HepG2 (cell line): Measurements from ENCODE around the gene MSI2. TPM values are rescaled to one million over a fixed set of nuclear protein-coding genes. Genes with fewer than 3 reads are reported as not detected.
A peak's percentile ranks its signal among the peaks of the same experiment; 100 is the strongest.

ENCODE experiments used
- HIVEP1 ChIP-seq: sonication (generic); formaldehyde crosslinking; IDR thresholded peaks from 2 replicates; pipeline ENCODE4 v1.4.0; 2020; ENCODE audit warnings: mild to moderate bottlenecking, missing genetic modification reagents
- MAFK ChIP-seq, 2 experiments: IDR thresholded peaks in 1 of 2; conservative IDR thresholded peaks in 1 of 2; 2 replicates each; pipeline ENCODE4 v1.6.1; 2011; ENCODE audit warnings: improper control_type of control experiment in 2 of 2, low read length in 2 of 2
- MEIS2 ChIP-seq: sonication (generic); formaldehyde crosslinking; IDR thresholded peaks from 2 replicates; pipeline ENCODE4 v1.9.0; 2021; ENCODE audit warnings: mild to moderate bottlenecking, missing genetic modification reagents
- SAP130 ChIP-seq: IDR thresholded peaks from 2 replicates; pipeline ENCODE4 v1.6.1; 2016; ENCODE audit warnings: low read depth
- WIZ ChIP-seq: sonication (generic); formaldehyde crosslinking; IDR thresholded peaks from 2 replicates; pipeline ENCODE4 v1.5.1; 2020; ENCODE audit warnings: mild to moderate bottlenecking, missing genetic modification reagents
- ZNF124 ChIP-seq: sonication (generic); formaldehyde crosslinking; IDR thresholded peaks from 2 replicates; pipeline ENCODE4 v1.4.0; 2020; ENCODE audit warnings: missing genetic modification reagents
- ZNF33A ChIP-seq: sonication (generic); formaldehyde crosslinking; IDR thresholded peaks from 2 replicates; pipeline ENCODE4 v1.5.1; 2020; ENCODE audit warnings: missing genetic modification reagents, mild to moderate bottlenecking, moderate library complexity, borderline replicate concordance
- ZNF761 ChIP-seq: sonication (generic); formaldehyde crosslinking; conservative IDR thresholded peaks from 2 replicates; pipeline ENCODE4 v1.4.0; 2020; ENCODE audit warnings: mild to moderate bottlenecking, missing genetic modification reagents
- ZNF772 ChIP-seq: sonication (generic); formaldehyde crosslinking; IDR thresholded peaks from 2 replicates; pipeline ENCODE4 v1.5.0; 2020; ENCODE audit warnings: mild to moderate bottlenecking, missing genetic modification reagents
- polyA plus RNA-seq, 8 experiments: library from polyadenylated mRNA; depleted of rRNA in 3 of 8; stranded (reverse) in 7 of 8; unstranded in 1 of 8; fragments of >200 nt; fragmentation: Illumina TruSeq in 4 of 8; extraction: Trizol in 4 of 8; gene quantifications; 2 replicates each; pipeline versions ENCODE4 v1.2.1 to v1.2.3, GENCODE V29; 2011 to 2016; ENCODE audit warnings: low read depth in 4 of 8, missing spikeins in 1 of 8, mixed read lengths in 1 of 8; ENCODE audit not compliant: insufficient read depth in 1 of 8
- total RNA-seq, 5 experiments: library from RNA; depleted of rRNA; stranded (reverse); fragments of >200 nt; fragmentation: Illumina TruSeq; extraction: Trizol; gene quantifications; 2 replicates each; pipeline ENCODE4 v1.2.3, GENCODE V29; 2016; ENCODE audit warnings: low read depth in 1 of 5
- TF ChIP-seq, protein P1 (sequence below): sonication (generic); formaldehyde crosslinking; IDR thresholded peaks from 2 replicates; pipeline ENCODE4 v1.5.0; 2020; ENCODE audit warnings: mild to moderate bottlenecking, missing genetic modification reagents
- TF ChIP-seq, protein P2 (sequence below): sonication (generic); formaldehyde crosslinking; IDR thresholded peaks from 2 replicates; pipeline ENCODE4 v1.4.0; 2020; ENCODE audit warnings: missing genetic modification reagents
- TF ChIP-seq, protein P3 (sequence below): IDR thresholded peaks from 2 replicates; pipeline ENCODE4 v1.4.0; 2020; ENCODE audit warnings: mild to moderate bottlenecking, missing genetic modification reagents
- TF ChIP-seq, protein P4 (sequence below): sonication (generic); formaldehyde crosslinking; IDR thresholded peaks from 2 replicates; pipeline ENCODE4 v1.4.0; 2020; ENCODE audit warnings: missing genetic modification reagents, mild to moderate bottlenecking, borderline replicate concordance
- TF ChIP-seq, protein P5 (sequence below): IDR thresholded peaks from 2 replicates; pipeline ENCODE4 v1.6.1; 2016

Gene MSI2
- total and polyA plus RNA-seq, 2 of the 13 experiments (the other 11 are each of a cell fraction or from before 2014, with no cell fraction given): 77.5 to 78.4 TPM

DNA sequence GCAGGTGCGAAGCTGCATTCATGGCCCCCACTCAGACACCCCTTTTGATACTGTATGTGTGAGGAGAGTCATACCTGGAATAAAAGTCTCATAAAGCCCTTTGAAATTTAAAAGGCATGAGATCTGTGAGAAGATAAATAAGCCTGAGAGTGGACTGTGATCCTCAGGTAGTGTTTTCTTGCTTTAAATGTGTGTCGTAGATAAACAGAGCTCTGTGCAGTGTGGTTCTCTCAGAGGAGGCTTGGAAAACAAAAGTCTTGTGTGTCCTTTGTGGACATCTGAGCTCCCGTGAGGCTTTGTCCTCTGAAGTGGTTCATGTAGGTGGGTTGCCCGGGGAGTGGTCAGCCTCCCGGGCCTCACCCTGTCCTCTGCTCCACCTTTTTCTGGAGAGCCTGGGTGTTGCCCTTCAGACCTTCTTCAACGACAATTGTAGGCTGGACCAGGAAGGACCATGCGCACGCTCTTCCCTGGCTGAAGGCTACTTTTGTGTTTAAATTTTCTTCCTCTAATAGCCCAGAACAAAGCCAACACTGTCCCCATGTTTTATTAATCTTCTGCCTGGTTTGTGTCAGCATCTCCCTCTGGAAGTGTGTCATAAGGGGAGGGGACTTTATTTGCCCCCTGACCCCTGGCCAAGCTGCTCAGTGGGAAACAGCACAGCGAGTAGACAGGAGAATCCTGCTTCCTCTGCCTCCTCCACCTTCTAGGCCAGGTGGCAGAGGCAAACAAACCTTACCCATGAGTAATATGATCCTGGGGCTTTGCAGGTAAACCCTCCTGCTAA is 151.2 kb downstream of the MSI2 start (continued):
- TF ChIP-seq, protein P1, sequence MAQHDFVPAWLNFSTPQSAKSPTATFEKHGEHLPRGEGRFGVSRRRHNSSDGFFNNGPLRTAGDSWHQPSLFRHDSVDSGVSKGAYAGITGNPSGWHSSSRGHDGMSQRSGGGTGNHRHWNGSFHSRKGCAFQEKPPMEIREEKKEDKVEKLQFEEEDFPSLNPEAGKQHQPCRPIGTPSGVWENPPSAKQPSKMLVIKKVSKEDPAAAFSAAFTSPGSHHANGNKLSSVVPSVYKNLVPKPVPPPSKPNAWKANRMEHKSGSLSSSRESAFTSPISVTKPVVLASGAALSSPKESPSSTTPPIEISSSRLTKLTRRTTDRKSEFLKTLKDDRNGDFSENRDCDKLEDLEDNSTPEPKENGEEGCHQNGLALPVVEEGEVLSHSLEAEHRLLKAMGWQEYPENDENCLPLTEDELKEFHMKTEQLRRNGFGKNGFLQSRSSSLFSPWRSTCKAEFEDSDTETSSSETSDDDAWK: no peak
- no peak for TF ChIP-seq MAFK (conservative IDR thresholded peaks at IDR 0.05 in 1 of 2, IDR thresholded peaks at IDR 0.05 in 1 of 2; ENCODE audit: low read length in 2 of 2)
- TF ChIP-seq ZNF761 (CRISPR knock-in tag): no peak
- 0 out of 2 replicates have a peak, but pooled peaks have one; percentile 63 for TF ChIP-seq ZNF772 (CRISPR knock-in tag)
- TF ChIP-seq SAP130 (CRISPR knock-in tag): peak; percentile 75
- no peak for TF ChIP-seq ZNF33A (CRISPR knock-in tag)
- TF ChIP-seq ZNF124 (CRISPR knock-in tag): peak; percentile 73; the same call in 1 of the 2 replicates
- TF ChIP-seq, protein P2, sequence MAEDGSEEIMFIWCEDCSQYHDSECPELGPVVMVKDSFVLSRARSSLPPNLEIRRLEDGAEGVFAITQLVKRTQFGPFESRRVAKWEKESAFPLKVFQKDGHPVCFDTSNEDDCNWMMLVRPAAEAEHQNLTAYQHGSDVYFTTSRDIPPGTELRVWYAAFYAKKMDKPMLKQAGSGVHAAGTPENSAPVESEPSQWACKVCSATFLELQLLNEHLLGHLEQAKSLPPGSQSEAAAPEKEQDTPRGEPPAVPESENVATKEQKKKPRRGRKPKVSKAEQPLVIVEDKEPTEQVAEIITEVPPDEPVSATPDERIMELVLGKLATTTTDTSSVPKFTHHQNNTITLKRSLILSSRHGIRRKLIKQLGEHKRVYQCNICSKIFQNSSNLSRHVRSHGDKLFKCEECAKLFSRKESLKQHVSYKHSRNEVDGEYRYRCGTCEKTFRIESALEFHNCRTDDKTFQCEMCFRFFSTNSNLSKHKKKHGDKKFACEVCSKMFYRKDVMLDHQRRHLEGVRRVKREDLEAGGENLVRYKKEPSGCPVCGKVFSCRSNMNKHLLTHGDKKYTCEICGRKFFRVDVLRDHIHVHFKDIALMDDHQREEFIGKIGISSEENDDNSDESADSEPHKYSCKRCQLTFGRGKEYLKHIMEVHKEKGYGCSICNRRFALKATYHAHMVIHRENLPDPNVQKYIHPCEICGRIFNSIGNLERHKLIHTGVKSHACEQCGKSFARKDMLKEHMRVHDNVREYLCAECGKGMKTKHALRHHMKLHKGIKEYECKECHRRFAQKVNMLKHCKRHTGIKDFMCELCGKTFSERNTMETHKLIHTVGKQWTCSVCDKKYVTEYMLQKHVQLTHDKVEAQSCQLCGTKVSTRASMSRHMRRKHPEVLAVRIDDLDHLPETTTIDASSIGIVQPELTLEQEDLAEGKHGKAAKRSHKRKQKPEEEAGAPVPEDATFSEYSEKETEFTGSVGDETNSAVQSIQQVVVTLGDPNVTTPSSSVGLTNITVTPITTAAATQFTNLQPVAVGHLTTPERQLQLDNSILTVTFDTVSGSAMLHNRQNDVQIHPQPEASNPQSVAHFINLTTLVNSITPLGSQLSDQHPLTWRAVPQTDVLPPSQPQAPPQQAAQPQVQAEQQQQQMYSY (CRISPR knock-in tag): 0 out of 2 replicates have a peak, but pooled peaks have one; percentile 38
- peak; percentile 63; the same call in 1 of the 2 replicates for TF ChIP-seq HIVEP1
- peak; percentile 57; the same call in 1 of the 2 replicates for TF ChIP-seq WIZ (CRISPR knock-in tag)
- 0 out of 2 replicates have a peak, but pooled peaks have one; percentile 39 for TF ChIP-seq MEIS2 (CRISPR knock-in tag)
- TF ChIP-seq, protein P3, sequence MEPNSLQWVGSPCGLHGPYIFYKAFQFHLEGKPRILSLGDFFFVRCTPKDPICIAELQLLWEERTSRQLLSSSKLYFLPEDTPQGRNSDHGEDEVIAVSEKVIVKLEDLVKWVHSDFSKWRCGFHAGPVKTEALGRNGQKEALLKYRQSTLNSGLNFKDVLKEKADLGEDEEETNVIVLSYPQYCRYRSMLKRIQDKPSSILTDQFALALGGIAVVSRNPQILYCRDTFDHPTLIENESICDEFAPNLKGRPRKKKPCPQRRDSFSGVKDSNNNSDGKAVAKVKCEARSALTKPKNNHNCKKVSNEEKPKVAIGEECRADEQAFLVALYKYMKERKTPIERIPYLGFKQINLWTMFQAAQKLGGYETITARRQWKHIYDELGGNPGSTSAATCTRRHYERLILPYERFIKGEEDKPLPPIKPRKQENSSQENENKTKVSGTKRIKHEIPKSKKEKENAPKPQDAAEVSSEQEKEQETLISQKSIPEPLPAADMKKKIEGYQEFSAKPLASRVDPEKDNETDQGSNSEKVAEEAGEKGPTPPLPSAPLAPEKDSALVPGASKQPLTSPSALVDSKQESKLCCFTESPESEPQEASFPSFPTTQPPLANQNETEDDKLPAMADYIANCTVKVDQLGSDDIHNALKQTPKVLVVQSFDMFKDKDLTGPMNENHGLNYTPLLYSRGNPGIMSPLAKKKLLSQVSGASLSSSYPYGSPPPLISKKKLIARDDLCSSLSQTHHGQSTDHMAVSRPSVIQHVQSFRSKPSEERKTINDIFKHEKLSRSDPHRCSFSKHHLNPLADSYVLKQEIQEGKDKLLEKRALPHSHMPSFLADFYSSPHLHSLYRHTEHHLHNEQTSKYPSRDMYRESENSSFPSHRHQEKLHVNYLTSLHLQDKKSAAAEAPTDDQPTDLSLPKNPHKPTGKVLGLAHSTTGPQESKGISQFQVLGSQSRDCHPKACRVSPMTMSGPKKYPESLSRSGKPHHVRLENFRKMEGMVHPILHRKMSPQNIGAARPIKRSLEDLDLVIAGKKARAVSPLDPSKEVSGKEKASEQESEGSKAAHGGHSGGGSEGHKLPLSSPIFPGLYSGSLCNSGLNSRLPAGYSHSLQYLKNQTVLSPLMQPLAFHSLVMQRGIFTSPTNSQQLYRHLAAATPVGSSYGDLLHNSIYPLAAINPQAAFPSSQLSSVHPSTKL (CRISPR knock-in tag): peak; percentile 94
- TF ChIP-seq, protein P4, sequence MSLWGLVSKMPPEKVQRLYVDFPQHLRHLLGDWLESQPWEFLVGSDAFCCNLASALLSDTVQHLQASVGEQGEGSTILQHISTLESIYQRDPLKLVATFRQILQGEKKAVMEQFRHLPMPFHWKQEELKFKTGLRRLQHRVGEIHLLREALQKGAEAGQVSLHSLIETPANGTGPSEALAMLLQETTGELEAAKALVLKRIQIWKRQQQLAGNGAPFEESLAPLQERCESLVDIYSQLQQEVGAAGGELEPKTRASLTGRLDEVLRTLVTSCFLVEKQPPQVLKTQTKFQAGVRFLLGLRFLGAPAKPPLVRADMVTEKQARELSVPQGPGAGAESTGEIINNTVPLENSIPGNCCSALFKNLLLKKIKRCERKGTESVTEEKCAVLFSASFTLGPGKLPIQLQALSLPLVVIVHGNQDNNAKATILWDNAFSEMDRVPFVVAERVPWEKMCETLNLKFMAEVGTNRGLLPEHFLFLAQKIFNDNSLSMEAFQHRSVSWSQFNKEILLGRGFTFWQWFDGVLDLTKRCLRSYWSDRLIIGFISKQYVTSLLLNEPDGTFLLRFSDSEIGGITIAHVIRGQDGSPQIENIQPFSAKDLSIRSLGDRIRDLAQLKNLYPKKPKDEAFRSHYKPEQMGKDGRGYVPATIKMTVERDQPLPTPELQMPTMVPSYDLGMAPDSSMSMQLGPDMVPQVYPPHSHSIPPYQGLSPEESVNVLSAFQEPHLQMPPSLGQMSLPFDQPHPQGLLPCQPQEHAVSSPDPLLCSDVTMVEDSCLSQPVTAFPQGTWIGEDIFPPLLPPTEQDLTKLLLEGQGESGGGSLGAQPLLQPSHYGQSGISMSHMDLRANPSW (CRISPR knock-in tag): no peak
- TF ChIP-seq, protein P5, sequence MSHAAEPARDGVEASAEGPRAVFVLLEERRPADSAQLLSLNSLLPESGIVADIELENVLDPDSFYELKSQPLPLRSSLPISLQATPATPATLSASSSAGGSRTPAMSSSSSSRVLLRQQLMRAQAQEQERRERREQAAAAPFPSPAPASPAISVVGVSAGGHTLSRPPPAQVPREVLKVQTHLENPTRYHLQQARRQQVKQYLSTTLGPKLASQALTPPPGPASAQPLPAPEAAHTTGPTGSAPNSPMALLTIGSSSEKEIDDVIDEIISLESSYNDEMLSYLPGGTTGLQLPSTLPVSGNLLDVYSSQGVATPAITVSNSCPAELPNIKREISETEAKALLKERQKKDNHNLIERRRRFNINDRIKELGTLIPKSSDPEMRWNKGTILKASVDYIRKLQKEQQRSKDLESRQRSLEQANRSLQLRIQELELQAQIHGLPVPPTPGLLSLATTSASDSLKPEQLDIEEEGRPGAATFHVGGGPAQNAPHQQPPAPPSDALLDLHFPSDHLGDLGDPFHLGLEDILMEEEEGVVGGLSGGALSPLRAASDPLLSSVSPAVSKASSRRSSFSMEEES (CRISPR knock-in tag): no peak; the same call in 1 of the 2 replicates
